ENCODE measurements around the gene ZNF234.

GRCh38 chr19:44182145-44182544 is 40.8 kb downstream of the ZNF234 start:
- TF ChIP-seq, protein P1, sequence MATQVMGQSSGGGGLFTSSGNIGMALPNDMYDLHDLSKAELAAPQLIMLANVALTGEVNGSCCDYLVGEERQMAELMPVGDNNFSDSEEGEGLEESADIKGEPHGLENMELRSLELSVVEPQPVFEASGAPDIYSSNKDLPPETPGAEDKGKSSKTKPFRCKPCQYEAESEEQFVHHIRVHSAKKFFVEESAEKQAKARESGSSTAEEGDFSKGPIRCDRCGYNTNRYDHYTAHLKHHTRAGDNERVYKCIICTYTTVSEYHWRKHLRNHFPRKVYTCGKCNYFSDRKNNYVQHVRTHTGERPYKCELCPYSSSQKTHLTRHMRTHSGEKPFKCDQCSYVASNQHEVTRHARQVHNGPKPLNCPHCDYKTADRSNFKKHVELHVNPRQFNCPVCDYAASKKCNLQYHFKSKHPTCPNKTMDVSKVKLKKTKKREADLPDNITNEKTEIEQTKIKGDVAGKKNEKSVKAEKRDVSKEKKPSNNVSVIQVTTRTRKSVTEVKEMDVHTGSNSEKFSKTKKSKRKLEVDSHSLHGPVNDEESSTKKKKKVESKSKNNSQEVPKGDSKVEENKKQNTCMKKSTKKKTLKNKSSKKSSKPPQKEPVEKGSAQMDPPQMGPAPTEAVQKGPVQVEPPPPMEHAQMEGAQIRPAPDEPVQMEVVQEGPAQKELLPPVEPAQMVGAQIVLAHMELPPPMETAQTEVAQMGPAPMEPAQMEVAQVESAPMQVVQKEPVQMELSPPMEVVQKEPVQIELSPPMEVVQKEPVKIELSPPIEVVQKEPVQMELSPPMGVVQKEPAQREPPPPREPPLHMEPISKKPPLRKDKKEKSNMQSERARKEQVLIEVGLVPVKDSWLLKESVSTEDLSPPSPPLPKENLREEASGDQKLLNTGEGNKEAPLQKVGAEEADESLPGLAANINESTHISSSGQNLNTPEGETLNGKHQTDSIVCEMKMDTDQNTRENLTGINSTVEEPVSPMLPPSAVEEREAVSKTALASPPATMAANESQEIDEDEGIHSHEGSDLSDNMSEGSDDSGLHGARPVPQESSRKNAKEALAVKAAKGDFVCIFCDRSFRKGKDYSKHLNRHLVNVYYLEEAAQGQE (IDR thresholded peaks at IDR 0.05; ENCODE audit: insufficient read depth in 1 of 2, low read depth in 2 of 2, low read length in 1 of 2): no peak
- TF ChIP-seq CTCF (IDR thresholded peaks at IDR 0.05): no peak
- no peak for TF ChIP-seq POLR2AphosphoS5 (IDR thresholded peaks at IDR 0.05; ENCODE audit: low read depth, low read length)

Data from Panc1 (cell line).